Endometrial microvascular endothelial cells (primary cell): ENCODE data around the gene ZNF467. TPM values are rescaled to one million over a fixed set of nuclear protein-coding genes. Genes with fewer than 3 reads are reported as not detected.

ENCODE experiments used
- in situ Hi-C: cut with HindIII; loops from 2 replicates; pipeline ENCODE4 v1.10.0; 2017; ENCODE audit warnings: low sequenced_read_pairs, low pct_unique_long_range_greater_than_20kb; ENCODE audit errors: inconsistent ontology term
- total RNA-seq: library from RNA; depleted of rRNA; stranded (reverse); fragments of >200 nt; gene quantifications from one replicate; pipeline ENCODE4 v1.2.3, GENCODE V29; 2015; ENCODE audit errors: inconsistent ontology term

ZNF467 gene
- total RNA-seq, 1 donor from 2014 or later = 0.09 TPM

DNA sequence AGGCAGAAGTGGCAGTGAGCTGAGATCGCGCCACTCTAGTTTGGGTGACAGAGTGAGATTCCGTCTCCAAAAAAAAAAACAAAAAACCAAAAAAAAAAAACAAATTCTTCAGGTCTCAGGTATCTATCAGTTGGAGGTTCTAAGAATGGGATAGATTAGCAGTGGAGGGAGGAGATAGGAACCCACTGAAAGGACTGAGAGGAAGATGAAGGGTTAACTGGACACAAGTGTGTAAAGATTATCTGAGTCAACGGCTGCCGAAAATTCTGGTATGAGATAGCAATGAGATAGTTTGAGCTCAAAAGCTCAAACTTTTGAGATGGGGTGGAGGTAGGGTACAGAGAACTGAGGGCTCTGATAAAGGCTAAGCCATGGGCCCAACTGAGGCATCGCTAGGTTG, 12.8 kb downstream of the ZNF467 start:
- in situ Hi-C loops = no loop called here

DNA sequence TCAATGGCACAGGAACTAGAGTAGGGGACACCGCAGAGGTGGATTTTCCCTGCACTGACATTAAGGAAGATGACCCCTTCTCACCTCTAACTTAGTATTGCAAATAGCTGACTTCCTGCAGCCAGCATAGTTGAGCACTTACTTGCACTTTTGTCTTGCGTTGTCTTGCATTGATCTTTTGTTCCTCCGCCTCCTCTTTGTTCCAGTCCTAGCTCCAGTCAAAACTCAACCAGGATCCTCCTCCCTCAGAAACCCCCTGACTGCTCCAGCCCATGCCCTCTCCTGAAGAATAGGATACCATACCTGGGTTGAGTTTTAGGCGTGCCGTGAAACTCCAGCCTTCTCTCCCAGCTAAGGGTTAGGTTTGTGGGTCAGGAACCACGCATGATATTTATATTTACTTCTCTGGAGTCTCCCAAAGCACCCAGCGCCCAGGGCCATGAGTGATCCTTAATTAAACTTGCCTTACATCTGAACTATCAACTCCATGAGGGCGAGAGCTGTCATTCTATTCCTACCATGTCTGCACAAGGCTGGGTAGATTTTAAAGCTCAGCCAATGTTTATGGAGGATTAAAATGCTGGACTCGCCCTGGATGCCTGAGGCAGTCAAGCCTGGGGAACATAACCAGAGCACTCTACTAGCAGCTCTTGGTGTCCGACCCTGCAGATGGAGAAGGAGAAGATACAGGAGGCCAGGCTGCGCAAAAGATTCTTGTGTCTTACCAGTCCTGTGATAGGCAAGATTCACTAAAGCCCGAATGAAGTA, 14.1 kb downstream of the ZNF467 start:
- in situ Hi-C loops = no loop called here

GRCh38 chr7:149753375-149754233, 19.8 kb downstream of the ZNF467 start:
- in situ Hi-C loops = no loop called here

DNA sequence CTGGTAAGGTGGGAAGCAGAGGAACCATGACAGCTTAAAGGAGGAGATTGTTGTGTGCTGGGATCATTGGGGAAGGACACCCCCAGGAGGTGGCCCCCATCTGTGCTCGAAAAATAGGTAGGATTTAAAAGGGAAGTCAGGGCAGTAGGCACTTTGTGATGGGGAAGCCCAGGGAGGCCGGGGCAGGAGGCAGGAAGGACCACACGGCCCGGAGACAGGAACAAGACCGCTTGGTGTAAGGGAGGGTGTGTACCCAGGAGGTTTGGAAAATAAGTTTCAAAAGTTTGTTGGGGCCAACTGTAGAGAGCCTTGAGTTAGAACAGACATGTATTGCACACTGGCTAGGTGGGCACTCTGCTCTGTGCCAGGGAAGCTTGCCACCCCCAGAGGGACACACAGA, 20.7 kb downstream of the ZNF467 start:
- in situ Hi-C loops = no loop called here

DNA sequence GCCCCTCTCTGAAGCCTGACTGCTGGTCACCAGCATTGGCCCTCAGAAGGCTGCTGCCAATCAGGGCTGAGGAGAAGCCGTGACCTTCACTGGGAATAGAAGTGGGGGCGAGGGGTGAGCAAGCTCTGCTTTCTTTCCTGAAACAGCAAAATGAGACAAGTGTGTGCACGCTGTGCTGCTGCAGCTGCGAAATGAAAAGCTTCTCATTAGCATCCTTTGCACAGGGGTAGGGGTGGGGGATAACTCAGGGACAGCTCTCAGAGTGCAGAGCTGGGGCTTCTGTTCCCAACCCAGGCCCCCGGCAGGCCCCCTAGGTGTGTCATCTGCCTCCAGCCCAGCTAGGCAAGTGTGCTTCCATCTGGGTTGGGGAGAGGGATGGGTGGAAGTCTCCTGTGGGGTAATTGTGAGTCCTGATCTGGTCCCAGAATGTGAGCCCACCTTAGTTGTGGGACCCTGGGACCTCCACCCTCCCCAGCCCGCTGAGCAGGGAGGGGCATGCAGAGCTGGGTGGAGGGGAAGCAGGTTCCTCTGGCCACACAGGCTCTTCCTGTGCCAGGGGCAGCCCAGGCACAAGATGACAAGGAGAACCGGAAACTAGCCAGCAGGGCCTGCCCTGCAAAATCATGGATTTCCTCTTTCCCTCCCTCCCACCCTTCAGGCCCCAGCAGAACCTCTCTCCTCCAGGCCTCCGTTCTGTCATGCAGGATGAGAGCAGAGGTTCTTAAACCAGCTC, 22.2 kb downstream of the ZNF467 start:
- in situ Hi-C loops = no loop called here

- in situ Hi-C loops = no loop called here
Observed at GRCh38 chr7:149750122-149750845, 23.1 kb downstream of the ZNF467 start.

- in situ Hi-C loops = no loop called here
Observed at GRCh38 chr7:149748076-149748874, 25.1 kb downstream of the ZNF467 start.

DNA sequence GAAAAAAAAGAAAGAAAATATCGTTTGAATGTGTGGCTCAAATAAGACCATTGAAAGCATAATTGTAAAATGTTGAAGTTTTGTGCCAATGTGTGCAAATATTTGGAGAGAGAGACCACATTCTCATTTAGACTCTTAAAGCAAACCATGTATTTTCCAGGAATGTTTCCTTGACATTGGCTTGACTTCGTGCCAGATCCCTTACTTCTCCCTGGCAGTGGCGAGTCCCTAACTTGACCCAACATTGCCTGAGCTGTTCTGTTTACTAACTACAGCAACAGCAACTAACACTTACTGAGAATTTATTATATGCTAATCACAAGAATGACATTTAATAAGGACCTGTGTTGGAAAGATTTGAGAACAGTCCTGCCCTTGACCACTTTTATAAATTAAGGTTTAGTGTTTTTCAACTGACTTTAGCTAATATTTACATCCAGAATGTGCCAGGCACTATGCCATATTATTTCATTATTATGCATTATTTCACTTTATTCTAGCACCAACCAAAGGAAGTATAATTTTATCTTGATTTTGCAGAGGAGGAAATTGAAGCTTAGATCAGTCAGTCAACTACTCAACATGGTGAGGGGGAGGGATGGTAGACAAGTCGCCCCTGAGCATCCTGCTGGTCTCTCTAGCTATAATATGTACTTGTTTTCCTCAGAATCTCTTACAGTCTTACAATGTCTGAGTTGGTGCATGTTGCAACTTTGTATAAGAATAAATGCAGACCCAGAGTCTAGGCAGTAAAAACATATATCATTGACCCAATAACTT, 29.7 kb downstream of the ZNF467 start:
- in situ Hi-C loops = no loop called here

DNA sequence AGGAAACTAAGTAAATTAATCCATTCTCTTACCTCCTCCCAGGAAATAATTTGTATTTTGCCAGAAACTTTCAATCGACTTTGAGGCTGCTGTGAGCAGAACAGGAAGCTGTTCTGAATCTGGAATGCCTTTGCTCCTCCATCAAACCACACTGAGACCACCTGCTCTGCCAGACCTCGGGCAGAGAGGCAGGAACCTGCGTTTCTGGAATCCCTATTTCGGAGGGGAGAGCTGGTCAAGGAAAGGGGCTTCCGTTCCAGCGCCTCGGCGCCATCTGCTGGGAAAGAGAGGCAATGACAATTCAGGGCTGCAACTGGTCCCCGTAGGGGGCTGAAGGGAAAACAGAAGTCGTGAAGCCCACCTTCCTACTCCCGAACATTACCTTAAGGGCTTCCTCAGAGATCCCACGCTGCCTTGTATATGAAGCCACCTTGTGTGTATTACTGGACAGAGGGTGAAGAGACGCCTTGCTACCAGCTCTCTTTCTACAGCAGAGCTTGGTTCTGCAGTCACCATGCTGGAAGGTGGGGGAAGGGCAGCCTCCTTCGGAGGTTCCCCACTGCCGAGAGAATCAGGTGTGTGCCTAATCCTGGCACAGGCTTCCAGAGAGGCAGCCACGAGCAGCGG, 31.2 kb downstream of the ZNF467 start:
- in situ Hi-C loops = no loop called here

- in situ Hi-C loops = no loop called here
Observed at GRCh38 chr7:149741629-149742028, 31.8 kb downstream of the ZNF467 start.

DNA sequence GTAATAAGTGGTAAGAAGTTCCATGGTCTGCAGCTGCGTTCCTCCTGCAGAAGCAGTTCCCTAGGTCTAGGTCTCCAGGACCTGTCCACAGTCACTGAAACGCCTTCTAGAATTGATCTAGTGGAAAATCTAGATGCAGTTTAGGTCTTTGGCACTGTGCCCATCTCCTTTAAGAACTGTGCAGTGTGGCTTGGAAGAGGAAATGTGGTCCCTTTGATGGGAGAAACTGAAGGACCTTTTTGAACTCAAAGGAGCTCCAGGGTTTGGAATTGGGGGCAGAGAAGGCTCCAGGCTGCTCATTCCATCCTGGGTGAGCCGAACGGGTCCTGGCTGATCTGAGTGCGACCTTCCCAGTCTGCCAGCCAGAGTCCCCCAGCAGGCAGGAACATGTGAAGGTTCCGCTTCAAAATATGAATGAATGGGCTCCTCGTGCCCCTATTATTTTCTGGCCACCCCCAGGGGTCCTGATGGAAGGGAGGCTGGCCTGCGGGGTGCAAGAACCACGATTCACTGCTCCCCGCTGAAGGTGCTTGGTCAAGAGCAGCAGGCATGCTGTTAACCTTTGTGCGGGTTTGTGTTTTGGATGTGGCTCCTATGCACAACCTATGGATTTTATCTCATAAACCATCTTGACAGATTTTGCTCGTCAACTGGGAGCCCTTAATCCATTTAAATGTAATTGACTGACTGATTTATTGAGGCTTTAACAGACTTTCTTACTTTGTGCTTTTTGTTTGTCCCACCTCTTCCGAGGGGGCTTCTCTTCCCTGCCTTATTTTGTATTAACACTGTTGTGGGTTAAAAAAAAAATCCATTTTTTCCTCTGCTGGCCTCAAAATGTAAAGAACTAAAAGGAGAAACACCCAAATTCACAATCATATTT, 36.7 kb downstream of the ZNF467 start:
- in situ Hi-C loops = no loop called here

GRCh38 chr7:149735779-149736477, 37.5 kb downstream of the ZNF467 start:
- in situ Hi-C loops = no loop called here

GRCh38 chr7:149735181-149735602, 38.2 kb downstream of the ZNF467 start:
- in situ Hi-C loops = no loop called here

GRCh38 chr7:149734791-149735075, 38.7 kb downstream of the ZNF467 start:
- in situ Hi-C loops = no loop called here

- in situ Hi-C loops = no loop called here
Observed at GRCh38 chr7:149733924-149734790, 39.2 kb downstream of the ZNF467 start.
